HS-5 (cell line): ENCODE data around the gene RFX4.
"Not testable (repeated sequence)": the region's sequence is repeated elsewhere in the genome, so short reads cannot be mapped to it uniquely, and the experiment has no call there.

Experiments used
- DNase-seq: peaks from one replicate; pipeline ENCODE4 v3.0.0-alpha.2; 2012; ENCODE audit warnings: low read depth

RFX4 gene

GRCh38 chr12:106692896-106693820 is 110.4 kb downstream of the RFX4 start:
- no peak for DNase-seq

- DNase-seq: no peak
These were observed 113.3 kb downstream of the RFX4 start for GRCh38 chr12:106696071-106696470.

- no peak for DNase-seq
These were observed 114.0 kb downstream of the RFX4 start for GRCh38 chr12:106696681-106697417.

- DNase-seq: no peak
These were observed 121.3 kb downstream of the RFX4 start for GRCh38 chr12:106704081-106704480.

GRCh38 chr12:106705971-106706370 is 123.2 kb downstream of the RFX4 start:
- no peak for DNase-seq

- no peak for DNase-seq
These were observed 126.3 kb downstream of the RFX4 start for GRCh38 chr12:106709068-106709511.

- no peak for DNase-seq
These were observed 127.5 kb downstream of the RFX4 start for GRCh38 chr12:106710143-106710893.

GRCh38 chr12:106711316-106711715 is 128.5 kb downstream of the RFX4 start:
- no peak for DNase-seq

GRCh38 chr12:106712768-106713167 is 130.0 kb downstream of the RFX4 start:
- DNase-seq: no peak

- no peak for DNase-seq
These were observed 132.1 kb downstream of the RFX4 start for GRCh38 chr12:106714926-106715325.

- DNase-seq: no peak
These were observed 132.8 kb downstream of the RFX4 start for GRCh38 chr12:106715582-106715981.

- no peak for DNase-seq
These were observed 134.9 kb downstream of the RFX4 start for GRCh38 chr12:106717673-106718072.

GRCh38 chr12:106719879-106720278 is 137.1 kb downstream of the RFX4 start:
- DNase-seq: no peak

- DNase-seq: no peak
These were observed 137.9 kb downstream of the RFX4 start for GRCh38 chr12:106720696-106721095.

- DNase-seq: no peak
These were observed 139.1 kb downstream of the RFX4 start for GRCh38 chr12:106721915-106722314.

GRCh38 chr12:106722837-106723236 is 140.0 kb downstream of the RFX4 start:
- DNase-seq: no peak

- DNase-seq: no peak
These were observed 140.6 kb downstream of the RFX4 start for GRCh38 chr12:106723416-106723815.

- DNase-seq: no peak
These were observed 141.3 kb downstream of the RFX4 start for GRCh38 chr12:106724116-106724515.

GRCh38 chr12:106724934-106725333 is 142.1 kb downstream of the RFX4 start:
- DNase-seq: no peak

GRCh38 chr12:106726603-106727202 is 143.9 kb downstream of the RFX4 start:
- not testable (repeated sequence) for DNase-seq

GRCh38 chr12:106729611-106730010 is 146.8 kb downstream of the RFX4 start:
- no peak for DNase-seq

GRCh38 chr12:106732890-106733289 is 150.1 kb downstream of the RFX4 start:
- no peak for DNase-seq
